AG10803 (cell line): ENCODE data around the gene KLK2.

Source experiments
- DNase-seq: peaks from one replicate; pipeline ENCODE4 v3.0.0; 2010; ENCODE audit warnings: low read depth
- H3K4me3 ChIP-seq: 2 replicates; pipeline ENCODE4 v1.5.1; 2011; ENCODE audit warnings: mild to moderate bottlenecking, low read length, control low read depth
- CTCF ChIP-seq: conservative IDR thresholded peaks from 2 replicates; pipeline ENCODE4 v1.5.1; 2011; ENCODE audit warnings: mild to moderate bottlenecking, low read length, control low read depth, inconsistent platforms

The KLK2 gene

GRCh38 chr19:50850738-50851137, 22.5 kb upstream of the KLK2 start:
- no peak overlapping the region for H3K4me3 ChIP-seq
- TF ChIP-seq CTCF, result no peak
- no peak for DNase-seq

DNA sequence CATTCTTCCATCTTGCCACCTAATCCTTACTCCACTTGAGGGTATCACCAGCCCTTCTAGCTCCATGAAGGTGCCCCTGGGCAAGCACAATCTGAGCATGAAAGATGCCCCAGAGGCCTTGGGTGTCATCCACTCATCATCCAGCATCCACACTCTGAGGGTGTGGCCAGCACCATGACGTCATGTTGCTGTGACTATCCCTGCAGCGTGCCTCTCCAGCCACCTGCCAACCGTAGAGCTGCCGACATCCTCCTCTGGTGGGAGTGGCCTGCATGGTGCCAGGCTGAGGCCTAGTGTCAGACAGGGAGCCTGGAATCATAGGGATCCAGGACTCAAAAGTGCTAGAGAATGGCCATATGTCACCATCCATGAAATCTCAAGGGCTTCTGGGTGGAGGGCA, 21.6 kb upstream of the KLK2 start:
- DNase-seq, result no peak
- H3K4me3 ChIP-seq, result no peak overlapping the region
- TF ChIP-seq CTCF, result no peak

DNA sequence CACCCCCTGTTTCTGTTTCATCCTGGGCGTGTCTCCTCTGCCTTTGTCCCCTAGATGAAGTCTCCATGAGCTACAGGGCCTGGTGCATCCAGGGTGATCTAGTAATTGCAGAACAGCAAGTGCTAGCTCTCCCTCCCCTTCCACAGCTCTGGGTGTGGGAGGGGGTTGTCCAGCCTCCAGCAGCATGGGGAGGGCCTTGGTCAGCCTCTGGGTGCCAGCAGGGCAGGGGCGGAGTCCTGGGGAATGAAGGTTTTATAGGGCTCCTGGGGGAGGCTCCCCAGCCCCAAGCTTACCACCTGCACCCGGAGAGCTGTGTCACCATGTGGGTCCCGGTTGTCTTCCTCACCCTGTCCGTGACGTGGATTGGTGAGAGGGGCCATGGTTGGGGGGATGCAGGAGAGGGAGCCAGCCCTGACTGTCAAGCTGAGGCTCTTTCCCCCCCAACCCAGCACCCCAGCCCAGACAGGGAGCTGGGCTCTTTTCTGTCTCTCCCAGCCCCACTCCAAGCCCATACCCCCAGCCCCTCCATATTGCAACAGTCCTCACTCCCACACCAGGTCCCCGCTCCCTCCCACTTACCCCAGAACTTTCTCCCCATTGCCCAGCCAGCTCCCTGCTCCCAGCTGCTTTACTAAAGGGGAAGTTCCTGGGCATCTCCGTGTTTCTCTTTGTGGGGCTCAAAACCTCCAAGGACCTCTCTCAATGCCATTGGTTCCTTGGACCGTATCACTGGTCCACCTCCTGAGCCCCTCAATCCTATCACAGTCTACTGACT, 18.4 kb upstream of the KLK2 start, which contains the start of gene KLK3:
Gene KLK3, plus strand, starts transcription at position 280 of the 775 bp plus-strand sequence. Its CDS starts 41 bp downstream, at position 321.
- TF ChIP-seq CTCF, result no peak
- no peak within 1 kb of the TSS for H3K4me3 ChIP-seq
- no peak for DNase-seq

GRCh38 chr19:50857366-50857765, 15.9 kb upstream of the KLK2 start:
- H3K4me3 ChIP-seq, result no peak overlapping the region
- DNase-seq, result no peak
- no peak for TF ChIP-seq CTCF

DNA sequence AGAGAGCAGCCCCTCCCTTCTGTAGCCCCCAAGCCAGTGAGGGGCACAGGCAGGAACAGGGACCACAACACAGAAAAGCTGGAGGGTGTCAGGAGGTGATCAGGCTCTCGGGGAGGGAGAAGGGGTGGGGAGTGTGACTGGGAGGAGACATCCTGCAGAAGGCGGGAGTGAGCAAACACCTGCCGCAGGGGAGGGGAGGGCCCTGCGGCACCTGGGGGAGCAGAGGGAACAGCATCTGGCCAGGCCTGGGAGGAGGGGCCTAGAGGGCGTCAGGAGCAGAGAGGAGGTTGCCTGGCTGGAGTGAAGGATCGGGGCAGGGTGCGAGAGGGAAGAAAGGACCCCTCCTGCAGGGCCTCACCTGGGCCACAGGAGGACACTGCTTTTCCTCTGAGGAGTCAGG, 14.4 kb upstream of the KLK2 start:
- DNase-seq, result no peak
- no peak overlapping the region for H3K4me3 ChIP-seq
- no peak for TF ChIP-seq CTCF

GRCh38 chr19:50859849-50860248, 13.4 kb upstream of the KLK2 start:
- H3K4me3 ChIP-seq, result no peak overlapping the region
- DNase-seq, result no peak
- no peak for TF ChIP-seq CTCF

DNA sequence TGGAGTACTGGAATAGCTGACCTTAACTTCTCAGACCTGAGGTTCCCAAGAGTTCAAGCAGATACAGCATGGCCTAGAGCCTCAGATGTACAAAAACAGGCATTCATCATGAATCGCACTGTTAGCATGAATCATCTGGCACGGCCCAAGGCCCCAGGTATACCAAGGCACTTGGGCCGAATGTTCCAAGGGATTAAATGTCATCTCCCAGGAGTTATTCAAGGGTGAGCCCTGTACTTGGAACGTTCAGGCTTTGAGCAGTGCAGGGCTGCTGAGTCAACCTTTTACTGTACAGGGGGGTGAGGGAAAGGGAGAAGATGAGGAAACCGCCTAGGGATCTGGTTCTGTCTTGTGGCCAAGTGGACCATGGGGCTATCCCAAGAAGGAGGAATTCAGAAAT, 12.2 kb upstream of the KLK2 start:
- DNase-seq, result no peak
- H3K4me3 ChIP-seq, result no peak overlapping the region
- no peak for TF ChIP-seq CTCF
